Measurements from ENCODE around the gene LRCH1. TPM values are rescaled to one million over a fixed set of nuclear protein-coding genes. Genes with fewer than 3 reads are reported as not detected.

LRCH1 gene
- total RNA-seq, 1 donor from 2014 or later: 17.0 TPM

GRCh38 chr13:46586751-46587514 is 34.0 kb downstream of the LRCH1 start:
- no peak overlapping the region for H3K4me3 ChIP-seq (ENCODE audit: low read depth, low read length)
- TF ChIP-seq, protein P1, sequence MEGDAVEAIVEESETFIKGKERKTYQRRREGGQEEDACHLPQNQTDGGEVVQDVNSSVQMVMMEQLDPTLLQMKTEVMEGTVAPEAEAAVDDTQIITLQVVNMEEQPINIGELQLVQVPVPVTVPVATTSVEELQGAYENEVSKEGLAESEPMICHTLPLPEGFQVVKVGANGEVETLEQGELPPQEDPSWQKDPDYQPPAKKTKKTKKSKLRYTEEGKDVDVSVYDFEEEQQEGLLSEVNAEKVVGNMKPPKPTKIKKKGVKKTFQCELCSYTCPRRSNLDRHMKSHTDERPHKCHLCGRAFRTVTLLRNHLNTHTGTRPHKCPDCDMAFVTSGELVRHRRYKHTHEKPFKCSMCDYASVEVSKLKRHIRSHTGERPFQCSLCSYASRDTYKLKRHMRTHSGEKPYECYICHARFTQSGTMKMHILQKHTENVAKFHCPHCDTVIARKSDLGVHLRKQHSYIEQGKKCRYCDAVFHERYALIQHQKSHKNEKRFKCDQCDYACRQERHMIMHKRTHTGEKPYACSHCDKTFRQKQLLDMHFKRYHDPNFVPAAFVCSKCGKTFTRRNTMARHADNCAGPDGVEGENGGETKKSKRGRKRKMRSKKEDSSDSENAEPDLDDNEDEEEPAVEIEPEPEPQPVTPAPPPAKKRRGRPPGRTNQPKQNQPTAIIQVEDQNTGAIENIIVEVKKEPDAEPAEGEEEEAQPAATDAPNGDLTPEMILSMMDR (conservative IDR thresholded peaks at IDR 0.05; ENCODE audit: low read depth, low read length): no peak
- no peak for DNase-seq (ENCODE audit: low read depth)

GRCh38 chr13:46587807-46588418 is 34.9 kb downstream of the LRCH1 start:
- no peak for DNase-seq (ENCODE audit: low read depth)
- TF ChIP-seq, protein P1 (conservative IDR thresholded peaks at IDR 0.05; ENCODE audit: low read depth, low read length): no peak
- no peak overlapping the region for H3K4me3 ChIP-seq (ENCODE audit: low read depth, low read length)

GRCh38 chr13:46592385-46592784 is 39.4 kb downstream of the LRCH1 start:
- TF ChIP-seq, protein P1 (conservative IDR thresholded peaks at IDR 0.05; ENCODE audit: low read depth, low read length): no peak
- no peak overlapping the region for H3K4me3 ChIP-seq (ENCODE audit: low read depth, low read length)
- no peak for DNase-seq (ENCODE audit: low read depth)

GRCh38 chr13:46593398-46593797 is 40.4 kb downstream of the LRCH1 start:
- no peak overlapping the region for H3K4me3 ChIP-seq (ENCODE audit: low read depth, low read length)
- DNase-seq (ENCODE audit: low read depth): no peak
- TF ChIP-seq, protein P1 (conservative IDR thresholded peaks at IDR 0.05; ENCODE audit: low read depth, low read length): no peak

DNA sequence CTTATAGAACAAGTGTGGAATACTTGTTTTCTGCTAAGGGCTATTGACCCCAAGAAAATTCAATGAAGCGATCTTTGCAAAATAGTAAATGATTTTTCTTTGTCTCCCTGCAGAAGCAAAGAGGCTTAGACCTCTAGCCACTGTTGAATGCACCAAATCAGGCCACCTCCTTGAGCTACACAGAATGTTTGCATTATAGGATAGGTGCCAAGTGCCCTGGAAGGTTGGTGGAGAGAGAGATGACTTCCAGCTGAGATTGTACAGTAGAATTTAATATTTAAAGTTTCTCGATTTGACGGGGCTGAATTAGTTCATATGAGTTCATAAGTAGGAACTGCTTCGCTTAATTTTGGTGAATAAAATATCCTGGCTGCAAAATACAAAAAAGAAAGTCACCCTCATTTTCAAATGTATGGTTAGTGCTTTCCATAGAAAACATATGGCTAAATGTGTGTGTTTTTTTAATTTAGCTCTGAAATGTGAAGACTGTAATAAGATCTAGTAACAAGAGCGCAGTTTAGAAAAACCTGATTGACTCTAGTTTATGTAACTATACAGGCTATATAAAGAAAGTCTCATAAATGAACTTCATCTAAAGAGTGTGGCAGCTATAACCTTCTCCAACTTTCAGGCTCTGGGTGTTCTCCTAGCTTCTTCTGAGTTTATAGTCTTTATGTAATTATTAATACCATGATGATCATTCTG is 41.6 kb downstream of the LRCH1 start:
- DNase-seq (ENCODE audit: low read depth): no peak
- TF ChIP-seq, protein P1 (conservative IDR thresholded peaks at IDR 0.05; ENCODE audit: low read depth, low read length): no peak
- H3K4me3 ChIP-seq (ENCODE audit: low read depth, low read length): no peak overlapping the region

- no peak for DNase-seq (ENCODE audit: low read depth)
- no peak overlapping the region for H3K4me3 ChIP-seq (ENCODE audit: low read depth, low read length)
- TF ChIP-seq, protein P1 (conservative IDR thresholded peaks at IDR 0.05; ENCODE audit: low read depth, low read length): no peak
Measured at GRCh38 chr13:46595136-46595884, 42.3 kb downstream of the LRCH1 start.

Data from epithelial cell of proximal tubule (primary cell).